ES-I3 (cell line): ENCODE measurements around the gene EIF2S2.

ENCODE experiments used
- H3K36me3 ChIP-seq: 2 replicates; pipeline ENCODE4 v1.6.1; 2013; ENCODE audit warnings: mild to moderate bottlenecking, low read length, control low read depth, moderate library complexity; ENCODE audit not compliant: insufficient read depth
- H3K4me1 ChIP-seq: 2 replicates; pipeline ENCODE4 v1.6.1; 2013; ENCODE audit warnings: mild to moderate bottlenecking, control low read depth, low read length; ENCODE audit not compliant: insufficient read depth
- H3K9ac ChIP-seq: 2 replicates; pipeline ENCODE4 v1.6.1; 2013; ENCODE audit warnings: low read depth, mild to moderate bottlenecking, low read length, moderate library complexity
- H3K9me3 ChIP-seq: 2 replicates; pipeline ENCODE4 v1.6.1; 2013; ENCODE audit warnings: mild to moderate bottlenecking, low read length, moderate library complexity; ENCODE audit not compliant: control insufficient read depth, insufficient read depth

Gene EIF2S2

DNA sequence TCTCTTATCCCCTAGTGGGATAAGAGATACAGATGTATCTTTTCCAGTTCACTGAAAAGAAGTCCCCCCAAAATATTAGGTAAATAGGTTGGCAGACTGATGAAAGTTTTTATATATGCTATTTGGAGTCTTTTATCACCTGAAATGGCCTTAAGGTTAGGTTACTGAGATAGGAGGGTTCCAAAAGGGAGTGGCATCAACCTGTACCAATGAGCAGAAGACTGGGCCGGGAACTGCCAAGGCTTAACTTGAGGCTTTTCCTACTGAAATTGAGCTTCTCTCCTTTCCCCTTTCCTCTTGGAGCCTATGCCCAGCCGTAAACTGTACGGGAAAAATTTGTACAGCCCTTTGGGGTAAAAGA, 42.0 kb downstream of the EIF2S2 start:
- H3K36me3 ChIP-seq: no peaks in the 10 kb centered on the region
- peaks cover 23% of the 10 kb centered on the region for H3K4me1 ChIP-seq
- no peaks in the 10 kb centered on the region for H3K9me3 ChIP-seq
- no peak overlapping the region for H3K9ac ChIP-seq

DNA sequence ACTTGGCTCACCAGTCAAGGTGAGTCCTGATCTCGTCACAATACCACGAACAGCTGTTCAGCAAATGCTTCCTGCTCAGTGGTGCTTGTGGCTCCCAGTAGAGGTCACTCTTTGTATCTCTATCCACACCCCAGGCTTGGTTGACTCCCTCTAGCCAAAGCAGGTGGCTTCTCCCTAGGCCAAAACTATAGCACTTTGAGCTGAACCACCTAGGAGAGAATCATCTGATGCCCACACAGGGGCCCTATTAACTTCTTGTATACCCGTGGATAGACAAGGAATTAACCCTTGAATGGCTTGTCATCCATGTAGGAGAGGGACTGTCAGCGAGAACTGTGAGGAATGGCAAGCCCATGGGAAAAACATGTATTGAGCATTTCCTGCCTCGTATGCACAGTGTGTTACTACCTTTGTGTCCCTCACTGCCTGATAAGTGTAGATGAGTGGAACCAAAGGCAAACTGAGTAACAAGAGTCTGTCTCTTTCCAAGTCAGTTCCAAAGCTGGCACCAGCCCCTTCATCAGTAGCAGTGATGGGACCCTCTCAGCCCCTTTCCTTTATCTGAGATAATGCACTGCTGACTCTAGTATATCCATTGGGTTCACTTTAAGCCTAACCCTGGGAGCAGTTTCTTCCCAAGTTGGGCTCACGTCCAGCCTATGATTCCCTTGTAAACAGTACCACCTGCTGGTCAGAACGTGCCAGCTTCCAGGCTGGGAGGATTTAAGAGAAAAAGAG, 42.5 kb downstream of the EIF2S2 start:
- H3K4me1 ChIP-seq: peaks cover 21% of the 10 kb centered on the region
- no peak overlapping the region for H3K9ac ChIP-seq
- H3K36me3 ChIP-seq: no peaks in the 10 kb centered on the region
- H3K9me3 ChIP-seq: no peaks in the 10 kb centered on the region

DNA sequence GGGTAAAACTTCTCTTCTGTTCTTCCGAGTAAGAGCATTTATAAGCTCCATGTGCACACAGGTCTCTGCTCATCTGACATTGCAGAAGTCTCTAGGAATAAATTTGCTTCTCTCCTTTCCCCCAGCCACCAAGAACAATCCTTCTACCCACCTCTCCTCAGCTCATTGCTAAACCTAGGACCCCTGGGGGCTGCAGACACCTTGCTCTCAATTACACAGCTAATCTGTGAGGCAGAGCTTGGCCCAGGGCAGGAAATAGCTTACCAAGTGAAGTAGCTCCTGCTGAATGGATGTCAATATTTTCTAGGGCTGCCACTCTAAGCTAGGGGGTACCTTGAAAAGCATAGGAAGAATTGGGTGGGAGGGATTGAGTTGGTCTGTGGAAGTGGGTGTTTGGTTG, 44.0 kb downstream of the EIF2S2 start:
- Histone ChIP-seq H3K36me3 (no peaks in the 10 kb centered on the region), H3K9me3 (no peaks in the 10 kb centered on the region), H3K4me1 (peaks cover 13% of the 10 kb centered on the region), H3K9ac (no peak overlapping the region)

DNA sequence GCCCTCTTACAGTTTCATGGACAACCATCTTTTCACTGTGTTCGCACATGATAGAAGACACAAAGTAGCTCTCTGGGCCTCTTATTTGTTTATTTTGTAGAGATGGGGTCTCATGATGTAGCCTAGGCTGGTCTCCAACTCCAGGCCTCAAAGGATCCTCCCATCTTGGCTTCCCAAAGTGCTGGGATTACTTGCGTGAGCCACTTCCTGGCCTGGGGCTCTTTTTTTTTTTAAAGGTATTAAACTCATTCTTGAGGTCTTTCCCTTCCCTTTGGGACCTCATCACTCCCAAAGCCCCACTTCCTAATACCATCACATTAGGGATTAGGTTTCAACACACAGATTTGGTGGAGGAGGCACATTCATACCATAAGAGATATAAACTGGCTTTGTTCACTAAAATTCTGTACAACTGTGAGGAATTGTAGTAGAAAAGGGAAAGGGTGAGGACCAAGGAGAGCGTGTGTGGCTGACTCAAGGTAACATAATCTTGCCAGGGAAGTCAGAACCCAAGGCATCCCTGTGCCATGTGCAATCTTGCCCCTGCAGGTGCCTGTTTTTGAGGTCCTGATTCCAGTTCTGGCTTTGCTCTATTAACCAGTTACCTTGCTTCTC, 45.5 kb downstream of the EIF2S2 start:
- no peaks in the 10 kb centered on the region for H3K36me3 ChIP-seq

DNA sequence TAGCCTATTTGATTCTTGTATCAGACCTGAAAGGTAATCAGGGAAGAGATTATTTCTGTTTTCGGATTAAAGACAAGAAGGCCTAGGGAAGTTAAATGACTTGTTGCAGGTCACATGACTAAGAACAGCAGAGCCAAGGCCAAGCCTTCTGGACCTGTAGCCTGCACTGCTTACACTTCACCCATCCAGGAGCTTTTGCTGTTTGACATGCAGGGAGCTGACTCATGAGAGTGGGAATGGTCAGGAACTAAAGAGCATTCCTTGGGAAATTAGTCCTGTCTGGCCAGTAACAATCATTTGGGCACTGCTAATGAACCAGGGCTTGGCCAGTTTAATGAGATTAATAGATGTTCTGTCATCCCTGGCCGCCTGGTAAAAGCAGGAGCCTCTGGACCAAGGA, 46.8 kb downstream of the EIF2S2 start:
- no peaks in the 10 kb centered on the region for H3K9me3 ChIP-seq
- peaks cover 13% of the 10 kb centered on the region for H3K4me1 ChIP-seq
- H3K9ac ChIP-seq: no peak overlapping the region
- H3K36me3 ChIP-seq: no peaks in the 10 kb centered on the region

More for the DNA sequence above, 45.5 kb downstream of the EIF2S2 start:
- peaks cover 13% of the 10 kb centered on the region for H3K4me1 ChIP-seq
- no peaks in the 10 kb centered on the region for H3K9me3 ChIP-seq
- no peak overlapping the region for H3K9ac ChIP-seq

DNA sequence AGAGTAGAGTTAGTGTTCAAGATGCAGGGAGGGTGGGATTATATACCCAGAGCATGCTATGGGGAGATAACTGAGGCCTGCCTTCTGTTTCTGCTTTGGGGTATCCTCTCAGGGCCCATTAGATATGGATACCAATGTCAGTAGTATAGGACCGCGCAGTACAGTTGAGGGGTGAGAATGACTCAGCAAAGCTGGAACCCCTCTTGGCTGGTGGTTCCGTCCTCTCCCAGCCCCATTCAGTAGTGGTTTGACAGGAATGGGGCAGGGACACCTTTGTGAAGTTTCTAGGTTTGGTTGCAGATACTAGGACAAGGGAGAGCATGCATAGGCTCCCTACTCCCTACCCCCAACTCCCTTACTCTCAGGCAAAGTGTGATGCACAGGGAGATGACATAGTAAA, 47.8 kb downstream of the EIF2S2 start:
- Histone ChIP-seq H3K9ac (no peak overlapping the region), H3K9me3 (no peaks in the 10 kb centered on the region), H3K4me1 (peaks cover 10% of the 10 kb centered on the region), H3K36me3 (no peaks in the 10 kb centered on the region)

DNA sequence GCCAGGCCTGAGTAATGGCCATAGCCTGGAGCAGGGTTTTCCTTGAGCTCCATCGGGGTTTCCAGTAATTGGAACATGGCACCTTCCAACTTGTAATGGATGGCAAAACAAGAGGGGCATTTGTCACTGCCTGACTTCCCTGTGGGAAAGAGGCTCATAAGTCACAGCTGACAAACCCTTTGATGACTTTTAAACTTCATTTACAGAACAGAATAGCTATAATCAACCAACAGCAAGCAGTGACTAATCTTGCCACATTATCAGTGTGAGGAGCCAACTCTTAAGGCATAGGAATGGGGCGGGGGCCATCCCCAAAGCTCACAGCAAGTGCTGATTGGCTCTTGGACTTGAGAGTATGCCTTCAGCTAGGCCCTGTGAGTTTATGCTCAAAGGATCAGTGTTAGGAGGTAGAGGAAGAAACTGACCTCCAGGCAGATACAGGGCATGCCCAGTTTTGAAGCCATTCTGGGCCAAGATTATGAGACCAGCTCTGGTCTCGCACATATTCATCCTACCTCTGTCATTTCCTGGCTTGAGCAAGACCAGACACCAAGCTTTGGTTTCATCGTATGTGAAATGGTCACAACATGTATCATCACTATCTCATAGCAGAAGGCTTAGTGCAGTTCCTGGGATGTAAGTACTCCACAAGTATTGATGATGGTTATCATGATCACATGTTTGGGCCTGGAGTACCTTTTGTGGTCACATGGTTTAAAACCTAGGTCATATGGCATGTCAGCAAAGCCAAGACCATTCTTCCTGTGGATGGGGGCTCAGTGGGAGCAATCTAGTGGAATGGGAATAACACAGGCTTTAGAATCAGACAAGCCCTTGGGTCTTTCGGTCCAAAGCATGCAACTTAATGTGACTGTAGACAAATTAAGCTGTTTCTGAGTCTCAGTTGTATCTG, 49.2 kb downstream of the EIF2S2 start:
- Histone ChIP-seq H3K9ac (no peak overlapping the region), H3K36me3 (no peaks in the 10 kb centered on the region), H3K9me3 (no peaks in the 10 kb centered on the region), H3K4me1 (peaks cover 5% of the 10 kb centered on the region)

DNA sequence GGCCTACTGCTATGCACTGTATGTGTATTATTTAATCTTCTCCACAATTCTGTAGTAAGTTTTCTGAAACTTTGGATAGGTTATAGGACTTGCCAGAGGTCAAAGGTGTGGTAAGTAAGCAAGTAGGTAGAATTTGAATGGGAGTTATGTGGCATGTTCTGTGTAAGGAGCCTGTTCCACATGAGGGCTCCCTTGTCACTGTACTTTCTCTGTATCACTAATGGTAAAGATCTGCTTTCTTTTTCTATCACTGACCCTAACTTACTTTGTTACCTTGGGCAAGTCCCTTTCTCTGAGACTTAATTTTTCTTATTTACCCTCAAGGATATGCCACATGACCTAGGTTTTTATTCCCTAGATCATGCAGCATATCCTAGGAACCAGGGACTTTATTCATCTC, 50.3 kb downstream of the EIF2S2 start:
- no peak overlapping the region for H3K9ac ChIP-seq
- H3K4me1 ChIP-seq: peaks cover under 1% of the 10 kb centered on the region; the same call in 1 of the 2 replicates
- no peaks in the 10 kb centered on the region for H3K36me3 ChIP-seq
- H3K9me3 ChIP-seq: no peaks in the 10 kb centered on the region

DNA sequence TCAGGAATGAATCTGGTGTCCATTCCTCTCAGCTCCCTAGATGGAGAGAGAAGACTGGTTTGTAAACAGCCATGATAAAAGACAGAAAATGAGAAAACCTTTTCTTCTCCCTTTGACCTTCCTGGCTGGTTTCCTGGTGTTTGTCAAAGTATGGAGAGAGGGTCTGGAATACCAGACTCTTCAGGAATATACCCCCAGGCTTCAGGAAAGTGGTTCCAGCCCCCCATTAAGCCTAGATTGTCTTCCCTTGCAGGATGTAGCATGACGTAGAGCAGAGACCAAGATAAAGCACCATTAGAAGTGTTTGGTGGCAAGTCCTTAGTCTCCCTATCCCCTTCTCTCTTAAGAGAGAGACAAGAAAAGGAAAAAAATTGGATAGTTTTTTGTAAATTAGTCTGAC, 51.1 kb downstream of the EIF2S2 start:
- H3K36me3 ChIP-seq: no peaks in the 10 kb centered on the region
- no peaks in the 10 kb centered on the region; the same call in 1 of the 2 replicates for H3K4me1 ChIP-seq

DNA sequence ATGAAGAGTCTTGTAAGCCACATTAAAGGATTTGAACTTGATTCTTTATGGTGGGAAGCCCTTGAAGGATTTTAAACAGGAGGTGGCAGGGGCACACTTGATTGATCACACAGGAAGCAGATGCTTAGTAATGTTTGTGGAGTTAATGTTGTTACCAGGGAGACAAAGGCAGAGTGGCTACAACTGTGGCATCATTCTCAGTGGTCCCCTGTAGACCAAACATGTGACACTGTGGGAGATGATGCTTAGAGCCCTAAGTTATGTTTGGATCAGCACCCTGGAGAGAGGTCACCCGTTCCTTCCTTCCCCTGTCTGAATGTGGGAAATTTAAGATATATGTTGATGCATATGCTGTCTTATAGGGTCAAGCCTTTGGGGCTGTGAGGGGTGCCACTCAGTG, 53.2 kb downstream of the EIF2S2 start:
- Histone ChIP-seq H3K4me1 (peaks cover 3% of the 10 kb centered on the region; the same call in 1 of the 2 replicates), H3K9me3 (no peaks in the 10 kb centered on the region), H3K9ac (no peak overlapping the region), H3K36me3 (no peaks in the 10 kb centered on the region)

More for the DNA sequence above, 51.1 kb downstream of the EIF2S2 start:
- Histone ChIP-seq H3K9me3 (no peaks in the 10 kb centered on the region), H3K9ac (no peak overlapping the region)

DNA sequence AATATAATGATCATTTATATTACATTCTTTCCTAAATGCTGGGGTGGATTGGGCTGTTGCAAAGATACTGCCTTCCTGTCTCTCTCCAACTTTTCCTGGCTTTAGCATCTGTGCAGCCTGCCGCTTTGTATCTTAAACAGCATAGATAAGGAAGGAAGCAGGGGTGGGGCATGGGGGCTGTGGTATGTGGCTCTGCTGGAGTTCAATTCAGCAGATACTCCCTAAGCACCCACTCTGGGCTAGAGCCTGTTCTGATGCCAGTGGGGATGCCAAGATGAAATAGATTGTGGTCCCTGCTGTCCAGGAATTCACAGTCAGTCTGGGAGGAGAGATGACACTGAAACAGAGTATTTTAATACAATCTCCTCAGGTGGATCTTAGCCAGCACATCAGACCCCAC, 56.8 kb downstream of the EIF2S2 start:
- H3K9ac ChIP-seq: no peak overlapping the region
- H3K36me3 ChIP-seq: no peaks in the 10 kb centered on the region
- H3K4me1 ChIP-seq: peaks cover 4% of the 10 kb centered on the region; the same call in 1 of the 2 replicates
- H3K9me3 ChIP-seq: no peaks in the 10 kb centered on the region

DNA sequence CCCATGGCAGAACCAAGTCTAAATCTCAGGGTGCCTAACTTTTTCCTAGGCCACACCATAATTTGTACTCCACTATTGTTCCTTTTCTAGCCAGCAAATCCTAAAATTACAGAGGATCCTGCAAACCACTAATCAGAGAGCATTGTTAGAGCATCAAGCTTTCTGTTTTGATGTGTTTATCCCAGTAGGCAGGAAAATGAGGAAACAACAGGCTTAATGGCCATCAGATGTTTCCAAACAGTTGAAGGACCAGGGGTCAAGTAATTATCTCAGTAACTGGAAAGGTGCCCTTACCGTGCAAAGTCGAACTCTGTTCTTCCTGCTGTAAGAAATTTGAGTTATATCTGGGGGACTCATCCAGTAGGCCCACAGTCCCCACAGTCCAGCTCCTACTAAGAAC, 59.6 kb downstream of the EIF2S2 start:
- H3K9me3 ChIP-seq: no peaks in the 10 kb centered on the region
- H3K4me1 ChIP-seq: peaks cover 6% of the 10 kb centered on the region
- no peak overlapping the region for H3K9ac ChIP-seq
- no peaks in the 10 kb centered on the region for H3K36me3 ChIP-seq

DNA sequence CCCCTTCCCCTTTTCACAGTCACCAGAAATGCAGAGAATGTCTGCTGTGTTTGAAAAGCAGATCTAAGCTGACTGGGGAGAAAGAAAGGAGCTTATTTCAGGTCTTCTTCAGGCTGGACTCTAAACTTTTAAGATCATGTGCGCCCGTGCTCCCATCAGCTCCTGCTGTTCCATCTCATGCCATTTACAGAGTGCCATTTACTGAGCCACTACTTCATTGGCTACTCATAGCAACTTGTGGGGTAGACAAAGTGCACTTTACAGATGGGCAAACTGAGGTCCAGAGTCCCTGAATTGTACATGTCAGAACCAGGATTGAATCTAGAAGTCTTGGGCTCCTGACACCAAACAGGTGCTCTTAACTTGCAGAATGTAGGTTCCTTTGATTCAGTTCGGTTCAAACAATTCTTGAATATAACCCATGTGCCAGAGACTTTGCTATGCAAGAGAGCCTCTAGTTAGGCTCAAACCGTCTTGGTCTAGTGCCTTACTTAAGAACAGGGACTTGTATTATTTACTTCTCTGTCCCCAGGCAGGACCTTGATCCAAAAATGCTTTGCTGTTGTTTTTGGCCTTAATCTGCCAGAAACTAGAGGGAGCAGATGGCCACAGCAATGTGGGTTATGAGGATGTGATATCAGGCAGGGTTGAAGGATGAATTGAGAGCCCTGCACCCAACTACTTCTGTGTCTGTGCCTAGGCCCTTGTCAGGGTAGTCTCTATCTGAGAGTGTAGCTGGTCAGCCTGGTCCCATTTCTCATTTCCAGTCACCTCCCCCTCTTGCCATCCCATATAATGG, 61.9 kb downstream of the EIF2S2 start:
- no peak overlapping the region for H3K9ac ChIP-seq
- no peaks in the 10 kb centered on the region for H3K9me3 ChIP-seq
- H3K4me1 ChIP-seq: peaks cover 20% of the 10 kb centered on the region
- no peaks in the 10 kb centered on the region; the same call in 1 of the 2 replicates for H3K36me3 ChIP-seq

DNA sequence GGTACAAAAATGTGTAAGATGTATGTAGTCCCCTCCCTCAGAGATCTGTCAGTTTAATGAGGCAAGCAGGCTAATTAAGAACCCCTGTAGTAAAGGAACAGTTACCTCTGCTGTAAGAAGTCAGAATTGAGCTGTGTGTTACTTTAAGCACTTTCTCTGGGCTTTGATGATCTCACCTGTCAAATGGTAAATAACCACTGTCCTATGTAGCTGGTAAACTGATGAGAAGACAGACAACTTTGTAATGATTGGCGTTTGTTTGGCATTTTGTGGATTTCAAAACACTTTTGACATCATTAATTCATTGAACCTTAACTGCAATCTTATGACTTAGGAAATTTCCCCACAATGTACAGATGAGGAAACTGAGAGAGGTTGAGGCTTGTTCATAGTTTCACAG, 62.7 kb downstream of the EIF2S2 start:
- Histone ChIP-seq H3K9me3 (no peaks in the 10 kb centered on the region), H3K9ac (no peak overlapping the region), H3K36me3 (no peaks in the 10 kb centered on the region; the same call in 1 of the 2 replicates), H3K4me1 (peaks cover 21% of the 10 kb centered on the region)
